Measurements from ENCODE around the gene WFIKKN2. TPM values are rescaled to one million over a fixed set of nuclear protein-coding genes. Genes with fewer than 3 reads are reported as not detected.

WFIKKN2 gene
- total and polyA plus RNA-seq, 2 of the 8 experiments (the other 6 are each of a cell fraction or from before 2014, with no cell fraction given), result 0.07 to 0.30 TPM

- no peak overlapping the region for H2BK15ac ChIP-seq (ENCODE audit: low read length)
- WGBS, 2 experiments (ENCODE audit: extremely low coverage in 1 of 2, insufficient coverage in 1 of 2, insufficient read length in 1 of 2, insufficient replicate concordance in 2 of 2, low coverage in 1 of 2, low lambda C conversion rate in 2 of 2, missing lambda C conversion rate in 1 of 2), result 91% methylated on average over 3 of the region's 3 CpGs; no CpG with 5 or more reads in 1 of the 2 experiments
- CTCF ChIA-PET (ENCODE audit: partially characterized antibody), result interaction anchor here (0.9 to 31.7 kb wide), 15 partner anchors 8 to 100 kb away, joined by 3 to 735 read pairs (median 5); partner anchors contain the start of genes TOB1 and WFIKKN2
These were observed 12.7 kb downstream of the WFIKKN2 start for GRCh38 chr17:50848039-50848438.

More at GRCh38 chr17:50848039-50848438, 12.7 kb downstream of the WFIKKN2 start:
- Histone ChIP-seq H4K20me1 (replicated peaks in 1 of 2; ENCODE audit: control insufficient read depth in 1 of 2, insufficient read depth in 2 of 2, low read length in 2 of 2) (no peaks in the 10 kb centered on the region), H3K27ac (ENCODE audit: low read depth, low read length) (no peak overlapping the region), H3K79me2 (ENCODE audit: control insufficient read depth in 1 of 2, insufficient read depth in 2 of 2, low read length in 2 of 2) (no peaks in the 10 kb centered on the region), H3K79me1 (ENCODE audit: low read depth, low read length) (no peaks in the 10 kb centered on the region), H2AFZ (ENCODE audit: low read length) (no peak overlapping the region), H2BK120ac (replicated peaks; ENCODE audit: low read depth, low read length) (no peak overlapping the region), H3K14ac (ENCODE audit: insufficient read length) (no peak overlapping the region), H3K4ac (replicated peaks; ENCODE audit: insufficient read length, low read depth, low read length) (no peak overlapping the region), H3K56ac (replicated peaks; ENCODE audit: insufficient read length, low read depth, low read length) (no peak overlapping the region), H3K18ac (ENCODE audit: extremely low read depth, low read length) (no peak overlapping the region), H3K4me1 (replicated peaks in 1 of 4; ENCODE audit: control insufficient read depth in 3 of 4, insufficient read depth in 4 of 4, low read length in 3 of 4) (peaks cover 2 to 4% (median 3%) of the 10 kb centered on the region in 4 experiments; a peak in 3 of 7 replicates), H2BK20ac (ENCODE audit: low read length) (no peak overlapping the region), H3K9me3 (ENCODE audit: insufficient read depth in 2 of 2, low read depth in 1 of 2, low read length in 1 of 2) (no peaks in the 10 kb centered on the region), H4K8ac (ENCODE audit: extremely low read depth, insufficient read depth, low read length) (no peak overlapping the region), H3K23ac (ENCODE audit: insufficient read length) (no peak overlapping the region), H3K4me3 (ENCODE audit: extremely low read depth in 1 of 4, insufficient read depth in 2 of 4, low read depth in 3 of 4, low read length in 4 of 4) (no peak overlapping the region), H3K36me3 (ENCODE audit: control insufficient read depth in 2 of 4, insufficient read depth in 4 of 4, low read length in 3 of 4) (no peaks in the 10 kb centered on the region), H2BK12ac (ENCODE audit: low read depth, low read length) (no peak overlapping the region), H4K5ac (ENCODE audit: insufficient read length, low read depth, low read length) (no peak overlapping the region), H3K27me3 (replicated peaks in 1 of 4; ENCODE audit: control insufficient read depth in 3 of 4, extremely low read depth in 1 of 4, insufficient read depth in 3 of 4, low read length in 3 of 4) (no peaks in the 10 kb centered on the region), H4K91ac (replicated peaks; ENCODE audit: insufficient read length, low read length) (no peak overlapping the region), H2BK5ac (ENCODE audit: low read depth, low read length) (no peak overlapping the region), H2AK5ac (ENCODE audit: low read depth, low read length) (no peak overlapping the region), H3K4me2 (ENCODE audit: insufficient read depth in 1 of 2, low read depth in 2 of 2, low read length in 2 of 2) (no peak overlapping the region), H3K9ac (replicated peaks in 1 of 4; ENCODE audit: extremely low read depth in 1 of 4, low read depth in 3 of 4, low read length in 3 of 4) (no peak overlapping the region), H3K23me2 (ENCODE audit: low read depth, low read length) (no peaks in the 10 kb centered on the region; the same call in 1 of the 2 replicates)
- TF ChIP-seq RFX5 (IDR thresholded peaks at IDR 0.05; ENCODE audit: borderline replicate concordance, low read depth, low read length), result no peak
- 0 out of 4 replicates have a peak, but pooled peaks of 1 of the 2 experiments have one; percentile 5 for TF ChIP-seq RAD21 (IDR thresholded peaks at IDR 0.05 in 1 of 2, conservative IDR thresholded peaks at IDR 0.05 in 1 of 2; ENCODE audit: low read depth in 2 of 2, low read length in 2 of 2)
- DNase-seq (ENCODE audit: low read depth in 1 of 2, low spot score in 2 of 2), result no peak
- POLR2A ChIA-PET (ENCODE audit: partially characterized antibody), result interaction anchor here (0.8 to 3.8 kb wide), 3 partner anchors 18 to 64 kb away, joined by 3 to 25 read pairs (median 3); partner anchors contain the start of gene TOB1
- no peak for FAIRE-seq

All from H1 (cell line).